ENCODE results near the gene TMEM109.

TMEM109 gene

GRCh38 chr11:60972182-60973030 is 58.4 kb downstream of the TMEM109 start:
- no peak for DNase-seq

All from amniotic stem cell (primary cell).